HFF-Myc (cell line): Measurements from ENCODE around the gene PSAP.

Experiments used
- DNase-seq: peaks from one replicate; pipeline ENCODE4 v3.0.0-alpha.2; 2011; ENCODE audit warnings: low read depth; ENCODE audit errors: extremely low read depth
- H3K4me3 ChIP-seq: replicated peaks from 2 replicates; pipeline ENCODE4 v1.5.1; 2011; ENCODE audit warnings: low read depth, mild to moderate bottlenecking, control low read depth, low read length
- TF ChIP-seq, protein P1 (sequence below): IDR thresholded peaks from 2 replicates; pipeline ENCODE4 v1.5.1; 2012; ENCODE audit warnings: mild to moderate bottlenecking, low read depth, low read length, control low read depth; ENCODE audit errors: missing control alignments

The PSAP gene

DNA sequence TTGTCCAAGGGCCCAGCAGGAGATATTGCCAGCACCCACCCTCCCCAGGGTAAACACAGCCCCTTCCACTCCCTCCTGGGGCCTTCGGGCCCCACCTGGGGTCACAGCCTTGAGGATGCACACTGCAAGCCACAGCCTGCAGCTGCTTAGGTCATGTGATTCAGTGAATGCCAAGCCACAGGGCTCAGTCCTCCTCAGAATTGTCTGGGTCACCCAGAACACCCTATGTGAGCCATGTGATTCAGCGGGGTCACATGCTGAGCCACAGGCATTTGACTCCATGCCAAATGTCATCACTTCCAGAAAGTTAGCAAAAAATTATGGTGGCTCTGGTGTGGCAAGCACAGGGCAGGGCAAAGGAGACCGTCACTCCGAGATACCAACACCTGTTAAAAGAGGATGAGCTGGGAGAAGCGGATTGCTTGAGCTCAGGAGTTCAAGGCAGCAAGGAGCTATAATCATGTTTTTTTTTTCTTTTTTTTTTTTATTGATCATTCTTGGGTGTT is 17.2 kb upstream of the PSAP start:
- no peak for DNase-seq
- no peak overlapping the region for H3K4me3 ChIP-seq
- TF ChIP-seq, protein P1, sequence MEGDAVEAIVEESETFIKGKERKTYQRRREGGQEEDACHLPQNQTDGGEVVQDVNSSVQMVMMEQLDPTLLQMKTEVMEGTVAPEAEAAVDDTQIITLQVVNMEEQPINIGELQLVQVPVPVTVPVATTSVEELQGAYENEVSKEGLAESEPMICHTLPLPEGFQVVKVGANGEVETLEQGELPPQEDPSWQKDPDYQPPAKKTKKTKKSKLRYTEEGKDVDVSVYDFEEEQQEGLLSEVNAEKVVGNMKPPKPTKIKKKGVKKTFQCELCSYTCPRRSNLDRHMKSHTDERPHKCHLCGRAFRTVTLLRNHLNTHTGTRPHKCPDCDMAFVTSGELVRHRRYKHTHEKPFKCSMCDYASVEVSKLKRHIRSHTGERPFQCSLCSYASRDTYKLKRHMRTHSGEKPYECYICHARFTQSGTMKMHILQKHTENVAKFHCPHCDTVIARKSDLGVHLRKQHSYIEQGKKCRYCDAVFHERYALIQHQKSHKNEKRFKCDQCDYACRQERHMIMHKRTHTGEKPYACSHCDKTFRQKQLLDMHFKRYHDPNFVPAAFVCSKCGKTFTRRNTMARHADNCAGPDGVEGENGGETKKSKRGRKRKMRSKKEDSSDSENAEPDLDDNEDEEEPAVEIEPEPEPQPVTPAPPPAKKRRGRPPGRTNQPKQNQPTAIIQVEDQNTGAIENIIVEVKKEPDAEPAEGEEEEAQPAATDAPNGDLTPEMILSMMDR, result no peak

DNA sequence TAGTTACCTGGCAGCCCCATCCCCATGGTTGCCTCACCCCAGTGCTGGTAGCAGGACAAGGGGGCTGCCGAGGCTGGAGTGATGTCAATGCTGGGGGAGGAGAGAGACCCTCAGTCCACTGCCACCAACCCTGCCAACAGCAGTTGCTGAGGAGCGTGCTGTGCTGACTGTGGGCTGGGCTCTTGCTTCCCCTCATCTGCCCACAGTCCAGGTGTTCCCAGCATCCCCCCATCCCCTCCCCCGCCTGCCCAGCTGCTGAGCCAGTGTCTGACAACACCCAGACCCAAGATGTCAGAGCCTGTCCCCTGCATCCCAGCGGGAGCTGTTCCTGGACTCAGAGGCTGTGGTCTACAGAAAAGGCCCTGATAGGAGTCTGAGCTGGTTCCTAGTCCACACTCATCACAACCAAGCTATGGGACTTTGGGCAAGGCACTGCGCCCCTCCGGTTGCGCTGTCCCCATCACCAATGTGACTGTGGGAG is 14.6 kb upstream of the PSAP start:
- TF ChIP-seq, protein P1, result no peak
- no peak overlapping the region for H3K4me3 ChIP-seq
- no peak for DNase-seq

DNA sequence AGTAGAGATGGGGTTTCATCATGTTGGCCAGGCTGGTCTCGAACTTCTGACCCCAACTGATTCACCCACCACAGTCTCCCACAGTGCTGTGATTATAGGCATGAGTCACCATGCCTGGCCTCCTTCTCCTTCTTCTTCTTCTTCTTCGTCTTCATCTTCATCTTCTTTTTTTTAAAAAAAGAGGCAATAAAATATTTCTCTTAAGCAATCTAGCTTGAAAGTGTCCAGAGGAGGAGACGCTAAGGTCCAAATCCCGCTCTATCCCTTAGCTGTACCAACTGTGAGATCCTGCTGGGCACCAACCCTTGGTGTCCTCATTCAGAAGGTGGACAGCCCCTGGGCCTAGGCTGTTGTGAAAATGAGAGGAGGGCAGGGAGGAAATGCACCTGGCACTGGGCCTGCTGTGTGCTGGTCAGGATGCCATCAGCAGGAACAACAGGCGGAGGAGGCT is 13.9 kb upstream of the PSAP start:
- DNase-seq, result no peak
- TF ChIP-seq, protein P1, result no peak
- H3K4me3 ChIP-seq, result no peak overlapping the region

DNA sequence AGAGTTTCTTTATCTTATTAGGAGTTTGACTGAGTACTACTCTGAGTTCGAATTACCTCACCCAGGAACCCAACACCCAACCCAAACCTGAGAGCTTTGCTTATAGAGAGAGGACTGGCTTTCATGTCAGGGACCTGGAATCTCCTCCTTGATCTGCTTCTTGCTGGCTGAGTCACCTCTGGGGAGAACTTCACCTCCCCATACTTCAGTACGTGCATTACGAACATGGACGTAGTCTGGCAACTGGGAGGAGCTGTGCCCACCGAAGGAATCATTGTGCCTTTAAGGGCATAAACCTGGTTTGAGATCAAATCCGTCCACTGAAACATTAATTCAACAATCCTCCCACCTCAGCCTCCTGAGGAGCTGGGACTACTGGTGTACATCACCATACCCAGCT is 12.2 kb upstream of the PSAP start:
- TF ChIP-seq, protein P1, result no peak
- no peak for DNase-seq
- H3K4me3 ChIP-seq, result no peak overlapping the region

DNA sequence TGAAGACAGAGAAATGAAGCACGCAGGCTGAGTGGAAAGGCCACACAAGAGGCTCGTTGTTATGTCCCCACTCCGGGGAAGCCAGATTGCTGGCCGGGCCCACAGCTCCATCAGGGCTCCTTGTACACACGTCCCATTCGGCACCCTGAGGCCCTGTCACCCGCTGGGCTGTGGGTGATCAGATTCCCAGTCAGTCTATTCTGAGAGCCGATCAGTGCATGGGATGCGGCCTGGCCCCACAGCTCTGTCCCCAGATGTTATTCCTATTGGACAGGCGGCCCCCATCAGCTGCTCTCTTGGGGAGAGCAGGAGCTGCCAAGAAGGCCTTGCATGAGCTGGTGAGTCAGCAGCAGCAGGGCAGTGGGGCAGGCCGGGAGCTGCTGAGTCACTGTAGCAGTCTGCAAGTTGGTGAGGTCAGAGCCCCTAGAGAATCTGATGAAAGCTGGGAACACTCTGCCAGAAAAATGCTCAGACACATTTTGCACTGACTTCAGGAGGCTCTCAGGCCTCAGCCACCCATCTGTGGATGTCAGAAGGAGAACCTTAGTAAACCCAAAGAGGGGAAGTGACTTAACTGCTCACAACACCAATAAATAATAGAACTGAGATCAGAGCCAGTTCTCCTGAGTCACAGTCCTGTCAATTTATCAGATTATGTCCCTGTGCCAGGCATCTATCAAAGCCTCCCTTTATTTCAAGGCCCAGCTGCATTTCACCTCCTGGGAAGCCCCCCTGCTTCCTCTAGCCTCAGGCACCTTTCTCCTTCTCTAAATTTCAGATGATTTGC is 9.4 kb upstream of the PSAP start:
- no peak overlapping the region for H3K4me3 ChIP-seq
- TF ChIP-seq, protein P1, result no peak
- peak; percentile 99 for DNase-seq

DNA sequence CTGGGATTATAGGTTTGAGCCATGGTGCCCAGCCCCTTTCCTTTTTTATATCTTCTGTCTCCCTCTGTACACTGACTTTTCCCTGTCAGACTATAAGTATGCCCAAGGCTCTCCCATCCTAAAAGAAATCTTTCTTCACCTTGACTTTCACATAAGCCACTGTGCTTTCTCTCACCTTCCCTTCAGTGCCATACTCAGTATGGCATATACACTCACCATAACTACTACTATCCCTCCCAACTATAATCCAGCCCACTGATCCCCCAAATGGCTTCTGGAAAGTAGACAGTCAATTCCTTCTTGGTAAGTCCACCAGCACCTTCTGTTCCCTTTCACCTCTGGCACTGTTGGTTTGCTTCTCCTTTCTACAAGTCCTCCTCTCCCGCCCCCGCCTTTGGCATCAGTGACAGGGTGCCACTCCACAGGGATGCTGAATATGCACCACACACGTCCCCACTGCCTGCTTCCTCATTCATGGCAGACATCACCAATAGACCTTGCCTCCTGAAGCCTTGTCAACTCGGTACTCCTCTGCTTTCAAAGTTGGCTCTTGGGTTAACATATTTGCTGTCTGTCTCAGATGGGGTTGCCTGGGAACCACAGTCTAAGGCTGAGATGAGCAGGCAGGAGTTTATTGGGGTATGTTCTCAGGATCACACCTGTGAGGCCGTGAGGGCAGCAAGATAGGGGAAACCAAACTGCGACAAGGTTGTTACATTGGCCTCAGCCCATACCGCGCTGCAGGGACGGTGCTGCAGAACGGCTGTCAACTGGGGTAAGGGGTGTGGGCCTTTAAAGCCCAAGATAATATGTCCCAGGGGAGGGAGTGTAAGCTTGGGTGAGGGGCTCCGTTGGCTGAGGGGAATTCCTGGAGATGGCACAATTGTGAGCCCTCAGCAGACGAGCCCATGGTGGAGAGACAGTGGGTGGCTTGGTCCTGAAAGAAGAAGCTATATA is 7.2 kb upstream of the PSAP start:
- TF ChIP-seq, protein P1, result no peak
- no peak for DNase-seq

More for the DNA sequence above, 7.2 kb upstream of the PSAP start:
- no peak overlapping the region for H3K4me3 ChIP-seq
